CMK (cell line): ENCODE measurements around the gene TNNT3.

ENCODE experiments used
- DNase-seq: peaks from one replicate; pipeline ENCODE4 v3.0.0-alpha.2; 2010; ENCODE audit warnings: low read depth

The TNNT3 gene

DNA sequence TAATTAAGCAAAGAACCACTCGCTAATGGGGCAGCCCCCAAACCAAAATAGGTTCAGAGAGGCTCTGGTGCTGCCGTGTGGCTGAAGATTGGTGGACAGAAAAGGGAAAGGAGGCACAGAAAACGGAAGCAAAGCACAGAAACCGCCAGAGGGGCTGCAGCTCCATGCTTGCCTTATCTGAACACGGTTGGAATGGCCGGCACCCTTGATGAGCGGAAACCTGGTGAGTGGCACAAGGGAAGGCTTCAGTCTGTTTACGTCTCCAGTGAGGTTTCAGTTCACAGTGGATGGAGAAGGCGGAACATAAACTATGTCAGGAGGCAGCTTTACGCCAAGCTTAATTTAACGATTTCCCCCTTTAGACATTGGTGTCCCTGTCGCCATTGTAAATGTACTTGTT lies 22.6 kb upstream of the TNNT3 start:
- no peak for DNase-seq

DNA sequence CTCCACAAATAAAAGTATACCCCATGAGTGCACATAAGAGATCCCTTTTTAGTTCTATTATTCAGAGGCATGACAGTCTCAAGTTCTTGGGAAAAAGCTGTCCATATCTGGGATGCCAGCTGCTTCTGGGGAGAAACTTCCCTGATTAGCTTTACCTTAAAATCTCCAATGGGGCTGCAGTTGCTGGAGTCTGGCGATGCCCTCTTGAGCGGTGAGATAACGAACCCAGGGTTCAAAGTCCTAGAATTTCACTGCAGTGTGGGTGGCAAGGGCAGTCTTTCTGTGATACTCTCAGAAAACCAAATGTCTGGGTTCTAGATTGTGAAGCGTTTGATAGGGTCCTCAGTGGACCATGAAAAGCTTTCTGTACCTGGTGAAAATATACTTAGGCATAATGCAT lies 20.4 kb upstream of the TNNT3 start:
- DNase-seq, result no peak

DNA sequence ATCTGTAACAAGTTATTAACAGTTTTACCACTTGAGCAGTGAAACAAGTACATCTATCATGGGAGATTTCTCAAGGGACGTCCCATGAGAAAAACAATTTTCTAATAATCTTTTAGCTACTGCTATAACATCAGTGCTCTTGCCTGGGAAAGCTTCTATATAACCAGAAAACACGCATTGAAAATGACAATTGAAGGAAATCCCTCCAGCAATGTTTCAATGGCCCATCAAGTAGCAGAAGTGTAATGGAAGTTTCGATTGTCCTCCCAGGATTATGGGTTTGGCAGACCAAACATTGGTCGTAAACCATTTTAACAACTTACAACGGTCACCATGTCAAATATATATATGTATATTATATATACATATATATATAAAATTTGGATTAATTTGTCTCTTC lies 19.8 kb upstream of the TNNT3 start:
- no peak for DNase-seq

- no peak for DNase-seq
Measured at GRCh38 chr11:1906181-1906580, 13.3 kb upstream of the TNNT3 start.

DNA sequence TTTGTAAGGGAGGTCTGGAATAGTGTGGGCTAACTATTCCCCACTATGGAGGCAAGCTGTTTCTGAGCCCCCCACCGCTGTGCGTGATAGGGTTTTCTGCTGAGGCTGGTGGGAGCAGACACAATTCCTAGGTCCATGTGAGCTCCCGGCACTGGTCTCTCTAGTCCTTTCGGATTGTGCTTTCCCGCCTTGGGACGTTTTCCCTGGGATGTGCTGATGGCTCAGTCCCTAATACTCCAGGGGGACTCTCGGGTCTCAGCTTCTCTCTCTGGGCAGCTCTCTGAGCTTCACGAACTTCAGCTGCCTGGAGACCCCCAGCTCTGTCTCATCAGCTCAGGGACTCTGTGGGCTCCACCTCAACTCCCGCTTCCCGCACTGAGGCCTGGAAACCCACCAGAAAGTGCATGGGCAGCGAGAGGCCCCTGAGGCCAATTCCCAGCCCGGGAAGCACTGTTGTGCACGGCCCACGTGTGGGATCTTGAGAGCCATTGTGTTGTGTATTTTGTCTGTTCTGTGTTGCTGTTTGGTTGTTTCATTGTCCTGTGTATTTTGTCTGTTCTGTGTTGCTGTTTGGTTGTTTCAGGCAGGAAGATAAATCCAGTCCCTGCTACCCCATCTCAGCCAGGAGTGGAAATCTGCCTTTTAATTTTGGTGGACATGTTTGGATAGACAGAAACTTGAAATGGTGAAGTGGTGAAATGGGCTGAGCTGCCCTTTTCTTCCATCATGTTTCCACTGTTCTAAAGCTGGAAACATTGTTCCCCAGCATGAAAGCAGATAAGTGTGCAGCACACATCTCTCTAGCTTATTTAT lies 12.7 kb upstream of the TNNT3 start:
- DNase-seq, result no peak

DNA sequence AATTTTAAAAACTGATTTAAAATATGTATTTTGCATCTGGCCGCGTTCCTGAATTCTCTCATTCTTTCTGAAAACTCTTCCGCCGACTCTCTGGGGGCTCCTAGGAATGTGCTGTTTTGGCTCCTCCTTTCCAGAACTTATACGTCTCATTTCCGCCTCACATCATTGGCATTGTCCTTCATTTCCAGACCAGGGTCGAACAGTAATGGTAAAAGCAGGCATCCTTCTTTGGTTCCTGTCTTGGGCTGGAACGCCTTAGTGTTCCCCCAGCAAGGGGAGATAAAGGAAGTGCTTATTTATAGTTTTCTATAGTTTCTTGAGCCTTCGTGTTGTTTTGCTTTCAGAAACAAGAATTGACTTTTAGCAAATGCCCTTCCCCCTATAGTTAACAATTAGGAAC lies 10.9 kb upstream of the TNNT3 start:
- no peak for DNase-seq

DNA sequence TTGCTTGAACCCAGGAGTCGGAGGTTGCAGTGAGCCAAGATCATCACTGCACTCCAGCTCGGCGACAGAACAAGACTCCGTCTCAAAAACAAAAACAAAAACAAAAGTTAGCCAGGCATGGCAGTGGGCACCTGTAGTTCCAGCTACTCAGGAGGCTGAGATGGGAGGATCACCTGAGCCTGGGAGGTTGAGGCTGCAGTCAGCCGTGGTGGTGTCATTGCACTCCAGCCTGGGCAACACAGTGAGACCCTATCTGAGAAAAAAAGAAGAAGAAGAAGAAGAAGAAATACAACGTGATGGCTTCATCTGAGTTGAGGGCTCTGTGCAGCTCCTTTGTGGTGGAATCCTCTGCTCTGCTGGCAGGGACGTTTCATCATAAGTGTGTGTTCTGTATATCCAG lies 10.0 kb upstream of the TNNT3 start:
- no peak for DNase-seq

DNA sequence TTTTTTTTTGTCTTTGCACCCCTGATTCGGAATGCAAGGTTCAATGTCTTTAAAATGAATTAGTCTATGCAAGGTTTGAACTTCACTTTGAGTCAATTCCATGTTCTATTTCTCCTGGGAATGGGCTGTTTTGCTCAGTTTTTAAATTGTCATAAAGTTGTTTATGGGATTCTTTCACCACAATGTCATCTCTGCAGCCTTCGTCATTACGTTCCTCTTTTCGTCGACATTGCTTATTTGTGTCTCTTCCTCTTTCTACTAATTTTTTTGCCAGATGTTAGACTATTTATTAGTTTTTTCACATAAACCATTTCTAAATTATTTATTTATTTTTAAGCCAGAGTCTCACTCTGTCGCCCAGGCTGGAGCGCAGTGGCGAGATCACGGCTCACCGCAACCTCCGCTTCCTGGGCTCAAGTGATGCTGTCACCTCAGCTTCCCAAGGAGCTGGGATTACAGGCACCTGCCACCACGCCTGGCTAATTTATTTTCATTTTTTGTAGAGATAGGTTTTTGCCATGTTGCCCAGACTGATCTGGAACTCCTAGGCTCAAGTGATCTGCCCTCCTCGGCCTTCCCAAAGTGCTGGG lies 7.1 kb upstream of the TNNT3 start:
- DNase-seq, result no peak

DNA sequence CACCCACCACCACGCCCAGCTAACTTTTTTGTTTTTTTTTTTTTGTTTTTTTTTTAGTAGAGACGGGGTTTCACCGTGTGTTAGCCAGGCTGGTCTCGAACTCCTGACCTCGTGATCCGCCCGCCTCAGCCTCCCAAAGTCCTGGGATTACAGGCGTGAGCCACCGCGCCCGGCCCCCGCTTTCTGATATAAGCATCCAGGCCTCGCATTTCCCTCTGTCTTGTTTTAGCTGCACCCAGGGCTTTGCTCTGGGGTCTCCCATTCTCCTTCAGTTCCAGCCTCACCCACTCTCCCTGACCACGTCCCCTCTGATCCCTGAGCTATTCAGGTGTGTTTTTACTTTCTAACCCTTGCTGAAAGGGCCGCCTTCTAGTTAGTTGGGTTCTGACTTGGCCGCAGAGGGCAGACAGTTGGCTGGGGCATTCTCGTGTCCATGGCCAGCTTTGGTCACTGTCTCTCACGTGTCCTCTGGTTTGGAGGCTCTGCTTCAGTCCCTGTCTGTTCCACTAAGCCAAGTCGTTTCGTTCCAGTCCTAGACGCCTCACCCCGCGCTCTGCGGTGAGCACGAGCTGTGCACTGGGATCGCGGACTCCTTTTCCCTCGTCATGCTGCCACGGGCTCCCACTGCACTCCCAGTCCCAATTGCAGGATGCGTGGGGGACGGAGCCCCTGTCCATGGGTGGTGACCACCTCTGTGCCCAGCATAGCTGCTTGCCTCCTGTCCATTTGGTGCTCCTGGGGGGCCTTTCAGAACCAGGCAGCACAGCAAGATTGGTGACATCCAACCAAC lies 6.0 kb upstream of the TNNT3 start:
- no peak for DNase-seq

DNA sequence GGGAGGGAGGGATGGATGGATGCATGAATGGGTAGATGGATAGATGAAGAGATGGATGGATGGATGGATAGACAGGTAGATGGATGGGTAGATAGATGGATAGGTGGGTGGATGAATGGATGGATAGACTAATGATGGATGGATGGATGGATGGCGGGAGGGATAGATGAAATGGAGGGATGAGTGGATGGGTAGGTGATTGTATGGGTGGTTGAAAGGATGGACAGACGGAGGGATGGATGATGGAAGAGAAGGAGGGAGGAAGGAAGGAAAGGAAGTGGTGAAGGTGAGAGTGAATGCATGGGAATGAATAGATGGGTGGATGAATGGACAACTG lies 3.7 kb upstream of the TNNT3 start:
- DNase-seq, result no peak

DNA sequence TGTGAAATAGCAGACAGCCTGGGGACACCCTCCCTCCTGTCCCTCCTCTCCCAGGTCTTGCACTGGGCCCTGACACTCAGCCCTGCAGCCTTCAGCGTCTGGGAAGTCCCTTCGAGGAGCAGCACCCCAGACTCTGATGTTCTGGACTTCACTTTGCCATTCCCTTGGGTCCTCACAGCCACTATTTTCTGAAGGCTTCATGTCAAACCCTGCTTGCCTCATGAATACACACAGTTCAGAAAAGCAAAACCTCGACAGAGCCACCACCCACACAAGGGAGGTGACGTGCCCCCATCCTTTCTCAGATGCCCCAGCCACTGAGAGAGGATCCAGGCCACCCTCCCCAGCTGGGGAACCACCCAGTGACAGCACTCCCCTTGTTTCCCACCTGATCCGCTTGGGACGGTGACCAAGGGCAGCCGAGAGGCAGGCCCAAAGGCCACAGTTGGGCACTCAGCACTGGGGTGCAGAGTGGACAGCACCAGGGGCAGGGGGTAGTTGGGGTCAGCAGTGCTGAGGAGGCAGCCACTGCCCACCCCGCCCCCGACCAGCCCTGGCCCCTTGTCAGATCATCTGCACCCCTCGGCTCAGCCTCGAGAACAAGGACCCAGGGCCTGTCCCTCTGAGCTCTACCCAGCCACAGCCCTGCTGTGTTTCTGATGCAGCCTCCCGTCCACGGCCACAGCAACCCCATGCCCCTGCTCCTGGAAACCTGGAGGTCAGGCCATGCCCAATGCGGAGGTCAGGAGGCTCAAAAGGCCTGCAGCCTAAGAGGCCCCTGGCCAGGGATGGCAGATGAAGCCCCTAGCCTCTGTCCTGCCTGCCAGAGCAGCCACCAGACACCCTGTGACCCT lies 3.1 kb upstream of the TNNT3 start:
- no peak for DNase-seq

- no peak for DNase-seq
Measured at GRCh38 chr11:1916986-1917522, 2.4 kb upstream of the TNNT3 start.

- DNase-seq, result no peak
Measured at GRCh38 chr11:1917523-1918435, 1.7 kb upstream of the TNNT3 start.

DNA sequence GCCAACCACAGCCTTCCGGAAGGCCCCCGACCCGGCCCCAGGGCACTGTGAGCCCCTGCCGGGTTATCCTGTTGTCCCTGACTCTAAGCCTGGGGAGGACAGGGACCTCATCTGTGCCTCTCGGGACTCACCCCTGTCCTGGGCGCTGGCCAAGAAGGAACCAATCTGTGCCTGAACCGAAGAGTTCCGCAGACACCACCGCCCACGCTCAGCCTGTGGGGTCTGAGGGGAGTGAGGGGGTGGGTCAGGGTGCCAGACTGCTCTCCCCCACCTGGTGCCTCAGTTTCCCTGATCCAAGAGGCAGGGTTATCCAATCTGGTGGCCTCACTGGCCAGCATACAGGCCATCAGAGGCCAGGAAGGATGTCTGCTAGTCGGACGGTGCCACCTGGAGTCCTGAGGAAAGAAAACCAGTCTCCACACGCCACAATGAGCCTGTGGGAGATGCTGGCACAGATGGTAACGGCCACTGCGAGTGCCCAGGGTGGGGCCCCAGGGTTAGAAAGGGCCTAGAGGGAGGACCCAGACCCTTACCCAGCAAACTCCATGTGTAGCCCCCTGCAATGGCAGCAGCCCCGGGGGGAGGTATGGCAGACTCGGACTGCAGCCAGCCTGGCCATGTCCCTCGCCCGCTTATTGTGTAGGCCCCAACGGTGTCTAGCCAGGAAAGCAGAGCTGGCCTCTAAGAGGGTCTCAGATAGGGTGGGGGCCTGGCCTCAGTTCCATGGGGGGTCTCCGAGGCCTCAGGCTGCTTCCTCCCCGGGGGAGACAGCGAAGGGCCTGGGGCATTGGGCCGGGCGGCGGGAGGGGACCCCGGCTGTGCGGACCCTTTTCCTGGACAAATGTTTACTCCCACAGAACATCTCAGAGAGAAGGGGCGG lies 827 bp upstream of the TNNT3 start:
- DNase-seq, result no peak

DNA sequence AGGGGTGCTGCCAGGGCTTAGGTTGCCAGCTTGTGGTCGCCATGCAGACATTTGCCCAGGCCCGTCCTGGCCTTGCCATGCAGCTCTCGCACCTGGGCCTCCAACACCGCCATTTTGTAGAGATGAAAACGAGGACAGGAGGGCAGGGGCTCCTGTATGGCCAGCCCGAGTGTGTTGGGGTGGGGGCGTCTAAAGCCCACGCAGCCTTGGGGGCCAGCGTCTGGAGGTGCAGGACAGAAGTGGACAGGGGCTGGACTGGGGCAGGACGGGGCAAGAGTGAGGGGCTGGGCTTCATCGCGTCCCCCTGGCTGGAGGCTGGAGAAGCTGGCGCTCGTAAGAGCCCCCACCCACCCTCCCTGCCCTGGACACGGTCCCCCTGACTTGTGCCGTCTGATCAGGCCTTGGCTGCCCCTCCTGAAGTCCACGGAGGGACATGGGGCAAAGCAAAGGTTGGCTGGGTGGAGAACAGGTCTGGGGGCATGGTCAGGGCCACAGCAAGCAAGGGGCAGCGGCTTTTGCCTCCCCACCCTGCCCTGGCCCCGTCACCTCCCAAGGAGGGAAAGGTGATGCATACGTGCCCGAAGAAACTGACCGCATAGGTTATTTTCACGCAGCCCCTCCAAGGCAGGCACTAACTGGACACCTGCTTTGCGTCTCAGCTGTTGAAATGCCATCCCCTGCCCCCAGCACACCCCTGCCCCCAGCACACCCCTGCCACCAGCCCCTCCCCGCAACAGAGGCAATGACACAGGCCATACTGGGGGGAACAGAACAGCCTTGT lies 815 bp downstream of the TNNT3 start:
- DNase-seq, result no peak

GRCh38 chr11:1920909-1921573 lies 1.5 kb downstream of the TNNT3 start:
- no peak for DNase-seq

- no peak for DNase-seq
Measured at GRCh38 chr11:1921574-1922141, 2.2 kb downstream of the TNNT3 start.

- no peak for DNase-seq
Measured at GRCh38 chr11:1922481-1923081, 3.1 kb downstream of the TNNT3 start.
